Epithelial cell of prostate (primary cell): Measurements from ENCODE around the gene ZFP57.
A peak's percentile ranks its signal among the peaks of the same experiment; 100 is the strongest.

ENCODE experiments used
- DNase-seq: peaks from one replicate; pipeline ENCODE4 v3.0.0-alpha.2; 2011; ENCODE audit warnings: low read depth, low spot score
- H3K27ac ChIP-seq: fragments of 450-650 bp; 2 replicates; pipeline ENCODE4 v1.5.1; 2017; ENCODE audit warnings: mild to moderate bottlenecking

Gene ZFP57

DNA sequence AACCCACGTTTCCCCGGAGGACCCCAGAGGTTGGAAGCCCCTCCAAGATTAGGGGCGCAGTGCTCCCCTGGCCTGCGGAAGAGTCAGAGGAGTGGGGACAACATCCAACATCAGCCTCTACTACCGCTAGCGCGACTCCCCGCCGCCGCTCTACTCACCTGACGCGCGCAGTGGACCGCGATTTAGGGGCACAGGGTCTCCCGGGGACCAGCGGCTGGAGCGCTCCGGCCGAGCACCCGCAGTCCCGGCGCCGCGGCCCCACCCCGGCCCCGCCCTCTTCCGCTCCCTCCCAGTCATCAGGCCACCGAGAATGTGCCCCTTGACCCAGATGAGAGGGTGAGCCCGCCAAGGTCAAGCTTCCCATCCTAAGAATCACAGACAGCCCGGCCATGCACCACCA is at the start of gene ZFP57:
TSS of gene ZFP57 (minus strand) at position 249 of the 400 bp plus-strand sequence. CDS start 4,149 bp downstream, outside the sequence.
- no peak for DNase-seq
- H3K27ac ChIP-seq: peak within 1 kb of the TSS; percentile 97

DNA sequence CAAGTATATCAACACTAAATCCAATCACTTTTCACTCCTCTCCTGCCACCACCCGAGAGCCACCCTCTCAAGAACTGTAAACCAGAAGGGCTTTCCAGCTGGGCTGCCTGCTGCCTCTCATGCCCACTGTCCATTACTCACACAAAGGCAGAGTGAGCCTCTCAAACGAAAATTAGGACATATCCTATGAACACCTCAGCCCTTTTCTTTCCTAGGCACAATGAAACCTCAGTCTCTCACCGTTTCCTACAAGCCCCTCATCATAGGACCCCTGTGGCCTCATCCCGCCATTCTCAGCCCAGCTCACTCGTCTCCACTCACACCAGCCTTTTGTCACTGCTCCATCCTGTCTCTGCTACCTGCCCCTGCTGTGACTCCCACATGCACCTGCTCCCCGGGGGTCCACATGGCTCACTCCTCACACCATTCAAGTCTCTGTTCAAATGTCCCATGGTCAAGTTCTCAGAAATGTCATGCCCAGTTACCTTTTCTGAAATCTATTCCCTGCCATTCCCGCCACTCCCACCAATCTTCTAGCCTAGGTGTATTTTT is 49.7 kb upstream of the ZFP57 start:
- DNase-seq: no peak
- no peak overlapping the region for H3K27ac ChIP-seq

- no peak overlapping the region for H3K27ac ChIP-seq
- no peak for DNase-seq
Observed at GRCh38 chr6:29729774-29730328, 48.9 kb upstream of the ZFP57 start.

- no peak overlapping the region for H3K27ac ChIP-seq
- DNase-seq: no peak
Observed at GRCh38 chr6:29728875-29729270, 47.9 kb upstream of the ZFP57 start.

DNA sequence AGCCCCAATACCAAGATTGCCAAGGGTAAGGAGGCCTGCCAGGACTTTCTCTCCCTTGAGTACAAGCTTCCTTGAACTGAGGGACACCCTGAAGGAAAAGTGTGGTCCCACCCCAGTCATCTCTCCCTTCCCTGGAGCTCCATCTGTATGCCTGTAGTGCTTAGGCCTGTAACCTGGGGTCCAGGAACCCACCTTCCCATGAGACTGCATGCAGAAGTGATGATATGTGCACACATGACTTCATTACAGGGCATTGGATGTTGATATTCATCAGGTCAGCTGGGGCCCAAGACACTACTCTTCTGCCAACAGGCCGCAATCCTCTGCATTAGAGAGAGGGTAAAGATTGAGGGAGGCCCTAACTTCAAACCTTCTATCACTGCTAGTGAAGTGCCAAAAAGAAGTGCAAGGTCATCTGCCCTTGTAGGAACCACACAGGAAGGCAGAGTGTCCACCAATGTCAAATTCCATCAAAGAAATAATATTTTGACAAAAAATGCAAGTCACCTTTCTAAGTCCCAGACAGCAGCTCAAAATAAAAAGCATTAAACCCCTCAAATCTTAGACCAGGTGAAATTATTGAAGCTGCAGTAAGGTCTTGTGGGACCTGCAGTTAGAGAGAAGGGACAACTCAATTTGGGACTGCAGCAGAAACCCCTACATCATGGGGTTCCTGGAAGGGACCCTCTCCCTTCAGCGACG is 47.4 kb upstream of the ZFP57 start:
- no peak for DNase-seq
- no peak overlapping the region for H3K27ac ChIP-seq

DNA sequence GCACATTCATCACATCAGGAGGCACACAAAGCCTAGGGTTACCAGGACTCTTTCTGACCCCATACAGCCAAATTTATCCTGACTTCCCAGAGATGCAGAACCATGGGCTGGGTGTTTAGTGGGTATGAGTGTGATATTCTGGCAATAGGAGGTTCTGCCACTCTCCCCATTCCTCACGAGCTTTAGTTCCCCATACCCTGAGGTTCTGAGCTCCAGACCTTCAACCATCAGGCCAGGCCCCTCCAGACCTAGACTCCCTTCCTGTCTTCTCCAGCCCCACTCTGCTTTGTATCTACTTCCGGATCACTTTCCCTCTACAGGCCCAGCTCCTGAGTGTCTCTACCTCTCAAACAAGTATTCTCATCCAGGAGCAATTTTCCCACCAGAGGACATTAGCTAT is 46.7 kb upstream of the ZFP57 start:
- DNase-seq: no peak
- no peak overlapping the region for H3K27ac ChIP-seq

DNA sequence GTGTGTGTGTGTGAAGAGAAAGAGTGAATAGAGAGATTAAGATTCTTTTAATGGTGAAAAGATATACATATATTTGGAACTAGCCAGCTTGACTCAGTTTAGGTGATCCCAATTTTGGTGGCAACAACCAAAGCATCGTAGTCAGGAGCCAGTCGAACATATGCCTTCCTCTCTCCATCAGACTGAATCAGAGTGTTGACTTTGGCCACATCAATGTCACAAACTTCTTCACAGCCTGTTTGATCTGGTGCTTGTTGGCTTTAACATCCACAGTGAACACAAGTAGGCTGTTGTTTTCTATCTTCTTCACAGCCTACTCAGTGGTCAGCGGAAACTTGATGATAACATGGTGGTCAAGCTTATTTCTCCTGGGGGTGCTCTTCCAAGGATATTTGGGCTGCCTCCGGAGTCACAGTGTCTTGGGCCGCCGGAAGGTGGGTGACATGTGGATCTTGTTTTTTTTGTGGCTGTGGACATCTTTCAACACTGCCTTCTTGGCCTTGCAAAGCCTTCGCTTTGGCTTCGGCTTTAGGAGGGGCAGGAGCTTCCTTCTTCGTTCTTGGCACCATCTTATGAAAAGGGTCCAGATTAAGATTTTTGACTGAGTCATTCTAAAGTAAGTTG is 45.7 kb upstream of the ZFP57 start:
- no peak overlapping the region for H3K27ac ChIP-seq
- DNase-seq: no peak

DNA sequence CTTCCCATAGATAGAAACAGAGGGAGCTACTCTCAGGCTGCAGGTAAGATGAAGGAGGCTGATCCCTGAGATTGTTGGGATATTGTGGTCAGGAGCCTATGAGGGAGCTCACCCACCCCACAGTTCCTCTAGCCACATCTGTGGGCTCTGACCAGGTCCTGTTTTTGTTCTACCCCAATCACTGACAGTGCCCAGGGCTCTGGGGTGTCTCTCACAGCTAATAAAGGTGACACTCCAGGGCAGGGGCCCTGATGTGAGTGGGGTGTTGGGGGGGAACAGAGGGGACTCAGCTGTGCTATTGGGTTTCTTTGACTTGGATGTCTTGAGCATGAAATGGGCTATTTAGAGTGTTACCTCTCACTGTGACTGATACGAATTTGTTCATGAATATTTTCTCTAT is 45.0 kb upstream of the ZFP57 start:
- no peak for DNase-seq
- no peak overlapping the region for H3K27ac ChIP-seq

DNA sequence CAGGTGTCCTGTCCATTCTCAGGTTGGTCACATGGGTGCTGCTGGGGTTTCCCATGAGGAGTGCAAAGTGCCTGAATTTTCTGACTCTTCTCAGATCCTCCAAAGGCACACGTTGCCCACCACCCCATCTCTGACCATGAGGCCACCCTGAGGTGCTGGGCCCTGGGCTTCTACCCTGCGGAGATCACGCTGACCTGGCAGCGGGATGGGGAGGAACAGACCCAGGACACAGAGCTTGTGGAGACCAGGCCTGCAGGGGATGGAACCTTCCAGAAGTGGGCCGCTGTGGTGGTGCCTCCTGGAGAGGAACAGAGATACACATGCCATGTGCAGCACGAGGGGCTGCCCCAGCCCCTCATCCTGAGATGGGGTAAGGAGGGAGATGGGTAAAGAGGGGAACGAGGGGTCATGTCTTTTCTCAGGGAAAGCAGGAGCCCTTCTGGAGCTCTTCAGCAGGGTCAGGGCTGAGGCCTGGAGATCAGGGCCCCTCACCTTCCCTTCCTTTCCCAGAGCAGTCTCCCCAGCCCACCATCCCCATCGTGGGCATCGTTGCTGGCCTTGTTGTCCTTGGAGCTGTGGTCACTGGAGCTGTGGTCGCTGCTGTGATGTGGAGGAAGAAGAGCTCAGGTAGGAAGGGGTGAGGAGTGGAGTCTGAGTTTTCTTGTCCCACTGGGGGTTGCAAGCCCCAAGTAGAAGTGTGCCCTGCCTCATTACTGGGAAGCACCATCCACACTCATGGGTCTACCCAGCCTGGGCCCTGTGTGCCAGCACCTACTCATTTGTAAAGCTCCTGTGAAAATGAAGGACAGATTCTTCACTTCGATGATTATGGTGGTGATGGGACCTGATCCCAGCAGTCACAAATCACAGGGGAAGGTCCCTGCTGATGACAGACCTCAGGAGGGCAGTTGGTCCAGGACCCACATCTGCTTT is 44.3 kb upstream of the ZFP57 start:
- H3K27ac ChIP-seq: no peak overlapping the region
- DNase-seq: no peak

- DNase-seq: no peak
Observed at GRCh38 chr6:29723666-29724588, 43.0 kb upstream of the ZFP57 start.

GRCh38 chr6:29723262-29723665 is 42.3 kb upstream of the ZFP57 start, which contains the start of gene HLA-F:
Gene HLA-F, plus strand, starts transcription at chr6:29723434. Its CDS starts 30 bp downstream, at chr6:29723464.
- peak; percentile 57 for DNase-seq
- H3K27ac ChIP-seq: no peak within 1 kb of the TSS

More at GRCh38 chr6:29723666-29724588, 43.0 kb upstream of the ZFP57 start:
- no peak overlapping the region for H3K27ac ChIP-seq

GRCh38 chr6:29720863-29721262 is 39.9 kb upstream of the ZFP57 start:
- H3K27ac ChIP-seq: no peak overlapping the region
- DNase-seq: no peak

GRCh38 chr6:29710281-29710941 is 29.5 kb upstream of the ZFP57 start:
- no peak overlapping the region for H3K27ac ChIP-seq
- DNase-seq: no peak

DNA sequence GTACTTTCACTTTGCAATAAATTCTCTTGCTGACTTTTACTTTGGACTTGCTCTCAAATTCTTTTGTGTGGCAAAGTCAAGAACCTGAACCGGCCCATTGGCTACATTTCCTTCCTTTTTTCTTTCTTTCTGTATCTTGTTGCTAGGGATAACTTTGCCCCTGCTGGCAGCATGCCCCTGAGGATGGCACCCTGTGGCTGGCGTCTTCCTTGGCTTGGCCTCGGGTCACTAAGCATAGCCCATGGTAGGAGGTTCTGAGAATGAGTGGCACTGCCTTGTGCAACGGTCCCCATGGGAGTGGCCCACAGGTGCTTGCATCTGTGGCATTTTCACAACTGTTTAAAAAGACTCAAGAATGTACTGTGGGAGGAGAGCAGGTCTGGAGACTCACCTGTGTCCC is 28.2 kb upstream of the ZFP57 start:
- no peak overlapping the region for H3K27ac ChIP-seq
- no peak for DNase-seq

GRCh38 chr6:29708432-29709179 is 27.7 kb upstream of the ZFP57 start:
- no peak overlapping the region for H3K27ac ChIP-seq
- no peak for DNase-seq

DNA sequence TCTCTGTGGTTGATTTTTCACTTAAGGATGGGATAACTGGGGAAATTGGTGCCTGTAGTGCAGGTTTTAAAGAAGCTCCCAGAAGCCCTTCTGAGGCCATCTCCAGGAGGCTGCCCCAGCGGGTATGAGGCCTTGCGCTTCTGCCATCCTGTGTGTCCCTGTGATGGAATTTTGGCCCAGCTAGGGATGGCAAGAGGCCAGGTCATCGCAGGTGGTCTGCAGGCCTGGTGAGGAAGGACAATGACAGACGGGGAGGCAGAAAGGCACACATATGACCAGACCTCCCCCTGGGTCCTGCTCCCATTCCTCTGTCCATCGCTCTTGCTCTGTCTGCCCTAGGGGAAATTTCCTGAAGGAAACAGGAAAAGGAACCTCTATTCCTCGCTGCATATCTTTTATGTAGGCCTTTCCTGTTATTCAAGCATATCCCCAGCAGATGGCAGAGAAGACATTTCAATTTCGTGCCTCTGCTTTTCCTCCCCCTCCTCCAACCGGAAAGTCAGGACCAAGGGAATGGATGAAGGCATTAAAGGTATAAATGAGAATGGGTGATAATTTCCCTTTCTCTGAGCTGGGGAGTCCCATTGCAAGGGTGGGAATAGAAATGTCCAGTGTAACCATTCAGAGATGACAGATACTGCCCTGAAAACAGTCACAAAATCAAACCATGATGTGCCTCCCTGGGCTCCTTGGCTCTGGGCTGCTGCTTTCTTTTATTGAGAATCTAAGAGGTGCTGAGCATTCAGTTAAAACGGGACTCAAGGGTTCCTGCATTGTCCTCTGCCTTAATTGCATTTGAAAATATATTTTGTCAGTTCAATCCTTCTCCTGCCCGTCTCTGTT is 24.7 kb upstream of the ZFP57 start:
- no peak for DNase-seq
- H3K27ac ChIP-seq: no peak overlapping the region

GRCh38 chr6:29702519-29703103 is 21.7 kb upstream of the ZFP57 start:
- DNase-seq: no peak
- no peak overlapping the region for H3K27ac ChIP-seq
